Measurements from ENCODE around the gene SF3B5. TPM values are rescaled to one million over a fixed set of nuclear protein-coding genes. Genes with fewer than 3 reads are reported as not detected.
A peak's percentile ranks its signal among the peaks of the same experiment; 100 is the strongest.
"Not testable (repeated sequence)": the region's sequence is repeated elsewhere in the genome, so short reads cannot be mapped to it uniquely, and the experiment has no call there.

The SF3B5 gene
- total RNA-seq = 100 to 1,000 TPM; 129 to 194 TPM

DNA sequence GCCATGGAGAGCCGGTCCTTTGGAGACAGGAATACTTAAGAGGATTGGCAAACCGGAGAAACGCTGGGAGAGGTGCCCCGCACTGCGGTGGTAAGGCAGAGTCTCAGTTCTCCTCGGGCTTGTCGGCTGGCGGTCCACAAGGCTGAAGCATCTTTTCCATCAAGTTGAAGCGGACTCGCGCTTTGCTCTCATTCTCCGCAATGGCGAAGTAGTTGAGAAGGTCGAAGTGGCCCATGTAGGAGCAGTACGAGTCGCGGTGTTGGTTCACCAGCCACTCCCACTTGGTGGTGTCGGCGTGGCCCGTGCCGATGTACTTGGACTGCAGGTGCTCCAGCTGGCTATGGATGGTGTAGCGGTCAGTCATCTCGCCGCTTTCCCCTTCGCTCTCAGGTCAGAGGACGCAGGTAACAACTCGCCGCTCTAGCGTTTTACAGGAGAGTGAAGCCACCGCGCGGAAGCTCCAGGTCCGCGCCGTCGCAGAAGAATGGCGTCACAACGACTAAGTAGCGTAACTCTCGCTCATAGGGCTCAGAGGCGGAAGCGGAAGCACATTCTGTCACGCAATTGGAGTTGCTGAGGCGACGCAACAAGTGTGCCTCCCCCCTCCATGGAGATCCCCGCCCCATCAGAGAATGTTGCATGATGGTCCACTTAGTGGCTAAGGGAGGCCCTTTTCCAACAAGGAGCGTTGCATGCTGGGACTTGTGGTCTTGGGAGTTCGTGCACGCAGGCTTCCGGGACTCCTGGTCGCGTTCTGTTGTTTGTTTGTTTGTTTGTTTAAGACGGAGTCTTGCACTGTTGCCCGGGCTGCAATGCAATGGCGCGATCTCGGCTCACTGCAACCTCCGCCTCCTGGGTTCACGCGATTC is at the start of gene SF3B5:
Gene SF3B5 (minus strand): TSS at position 440 of the 869 bp plus-strand sequence. CDS start 76 bp downstream, at position 364.
- DNase-seq (ENCODE audit: low spot score in 2 of 2) (peak; percentile 91 to 95), ATAC-seq (peak; percentile 98 to 99)
- peaks cover 13 to 31% of the 10 kb centered on the region in 2 donors for H3K36me3 Mint-ChIP-seq
- H3K27ac Mint-ChIP-seq = peak within 1 kb of the TSS; percentile 96
- no peaks in the 10 kb centered on the region for H3K9me3 Mint-ChIP-seq

DNA sequence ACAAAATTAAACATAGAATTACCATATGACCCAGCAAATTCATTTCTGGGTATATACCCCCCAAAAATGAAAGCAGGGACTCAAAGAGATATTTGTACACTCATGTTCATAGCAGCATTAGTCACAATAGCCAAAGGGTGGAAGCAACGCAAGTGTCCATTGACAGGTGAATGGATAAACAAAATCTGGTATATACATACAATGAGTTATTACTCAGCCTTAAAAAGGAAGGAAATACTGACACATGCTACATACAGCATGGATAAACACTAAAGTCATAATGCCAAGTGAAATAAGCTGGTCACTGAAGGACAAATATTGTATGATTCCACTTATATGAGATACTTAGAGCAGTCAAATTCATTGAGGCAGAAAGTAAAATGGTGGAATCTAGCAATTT is 49.6 kb upstream of the SF3B5 start:
- ATAC-seq (peak in 1 of 2 donors; percentile 39), DNase-seq (ENCODE audit: low spot score in 2 of 2) (no peak)
- H3K27ac Mint-ChIP-seq = no peak overlapping the region
- H3K9me3 Mint-ChIP-seq = peaks cover 0 to 4% of the 10 kb centered on the region in 2 donors
- peaks cover 0 to 4% of the 10 kb centered on the region in 2 donors for H3K36me3 Mint-ChIP-seq

DNA sequence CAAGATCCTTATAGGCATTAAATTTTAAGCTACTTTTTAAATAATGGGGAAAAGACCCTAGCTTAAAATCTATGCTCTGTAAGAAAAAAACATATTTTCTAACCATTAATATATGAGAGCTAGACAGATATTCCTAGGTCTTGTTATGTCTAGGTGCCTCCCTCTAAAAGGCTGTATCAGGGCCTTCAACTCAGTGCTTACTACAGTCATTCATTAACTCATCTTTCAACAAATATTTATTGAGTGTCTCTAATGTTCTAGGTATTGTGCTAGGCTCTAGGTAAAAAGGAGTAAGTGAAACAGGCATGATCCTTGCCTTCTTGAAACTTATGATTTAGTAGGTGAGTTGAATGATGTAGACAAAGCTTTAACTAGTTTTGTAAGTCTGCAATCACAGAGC is 48.5 kb upstream of the SF3B5 start:
- no peak for ATAC-seq
- Mint-ChIP-seq H3K9me3 (peaks cover 0 to 4% of the 10 kb centered on the region in 2 donors), H3K27ac (no peak overlapping the region), H3K36me3 (no peaks in the 10 kb centered on the region)
- DNase-seq (ENCODE audit: low spot score in 2 of 2) = no peak

DNA sequence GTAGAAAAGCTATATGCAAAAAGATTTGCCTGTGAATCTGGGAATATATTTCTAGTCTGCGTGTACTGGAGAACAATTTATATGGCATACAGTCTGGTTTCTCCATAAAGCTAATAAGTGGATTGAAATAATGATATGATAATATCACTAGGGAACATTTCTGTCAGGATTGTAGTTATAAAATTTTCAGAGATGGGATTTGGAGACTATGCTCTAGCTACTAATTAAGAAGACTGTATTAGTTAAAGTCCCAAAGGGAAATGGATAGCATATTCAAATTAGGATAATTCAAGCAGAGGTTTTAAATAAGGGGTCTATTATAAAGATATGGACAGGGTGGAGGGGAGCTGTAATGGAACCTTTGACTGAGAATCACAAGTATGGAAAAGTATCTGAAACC is 47.7 kb upstream of the SF3B5 start:
- H3K27ac Mint-ChIP-seq = no peak overlapping the region
- no peak for ATAC-seq
- peaks cover 0 to 4% of the 10 kb centered on the region in 2 donors for H3K9me3 Mint-ChIP-seq
- no peaks in the 10 kb centered on the region for H3K36me3 Mint-ChIP-seq
- no peak for DNase-seq (ENCODE audit: low spot score in 2 of 2)

DNA sequence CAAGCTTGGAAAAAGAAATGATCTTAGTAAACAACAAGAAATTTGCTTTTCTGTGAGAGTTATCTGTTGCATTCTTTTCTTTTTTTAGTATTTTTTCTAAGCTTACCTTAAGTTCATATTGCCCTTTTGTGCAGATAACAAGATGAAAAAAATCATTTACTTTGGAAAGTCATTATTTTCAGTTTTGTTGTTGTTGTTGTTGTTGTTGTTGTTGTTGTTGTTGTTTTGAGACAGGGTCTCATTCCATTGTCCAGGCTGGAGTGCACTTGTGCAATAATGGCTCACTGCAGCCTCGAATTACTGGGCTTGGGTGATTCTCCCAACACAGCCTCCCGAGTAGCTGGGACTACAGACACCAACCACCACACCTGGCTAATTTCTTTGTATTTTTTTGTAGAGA is 46.1 kb upstream of the SF3B5 start:
- no peak for ATAC-seq
- no peaks in the 10 kb centered on the region for H3K9me3 Mint-ChIP-seq
- no peak overlapping the region for H3K27ac Mint-ChIP-seq
- no peak for DNase-seq (ENCODE audit: low spot score in 2 of 2)
- H3K36me3 Mint-ChIP-seq = no peaks in the 10 kb centered on the region

DNA sequence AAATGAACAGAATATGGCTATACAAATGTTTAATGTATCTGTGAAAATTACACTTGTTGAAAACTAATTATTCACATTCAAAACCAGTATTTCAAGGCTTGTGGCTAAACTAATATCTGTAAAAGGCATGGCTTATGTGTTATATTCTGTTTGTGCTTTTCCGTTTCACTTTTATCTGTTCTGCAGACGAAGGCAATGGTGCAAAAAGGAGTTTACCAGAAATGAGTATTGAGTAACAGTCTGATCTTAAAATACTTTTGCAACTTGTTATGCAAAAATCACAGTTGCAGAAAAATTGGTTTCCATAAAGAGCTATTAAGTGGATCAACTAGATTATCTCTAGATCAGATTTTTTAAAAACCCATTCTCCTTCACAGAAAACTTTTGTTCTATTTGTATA is 45.5 kb upstream of the SF3B5 start:
- Mint-ChIP-seq H3K9me3 (no peaks in the 10 kb centered on the region), H3K36me3 (no peaks in the 10 kb centered on the region), H3K27ac (no peak overlapping the region)
- ATAC-seq (no peak), DNase-seq (ENCODE audit: low spot score in 2 of 2) (no peak)

DNA sequence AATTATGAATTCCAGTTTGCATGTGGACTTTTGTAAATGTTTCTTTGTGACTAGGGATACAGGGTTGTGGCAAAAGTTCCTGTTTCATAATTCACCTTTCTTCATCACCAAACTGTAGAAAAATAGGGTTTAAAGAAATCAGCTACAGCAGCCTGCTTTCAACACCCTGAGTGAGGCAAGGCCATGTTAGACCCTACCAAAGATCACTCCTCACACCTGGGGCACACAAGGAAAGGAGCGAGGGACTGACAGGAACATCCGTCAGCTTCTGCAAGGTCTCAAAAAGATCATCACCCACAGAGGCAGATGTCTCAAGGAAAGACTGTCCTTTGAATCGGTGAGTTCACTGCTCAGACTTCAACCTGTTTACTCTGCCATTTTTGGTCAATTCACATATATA is 44.4 kb upstream of the SF3B5 start:
- ATAC-seq = no peak
- Mint-ChIP-seq H3K9me3 (no peaks in the 10 kb centered on the region), H3K27ac (no peak overlapping the region), H3K36me3 (no peaks in the 10 kb centered on the region)
- DNase-seq (ENCODE audit: low spot score in 2 of 2) = no peak

DNA sequence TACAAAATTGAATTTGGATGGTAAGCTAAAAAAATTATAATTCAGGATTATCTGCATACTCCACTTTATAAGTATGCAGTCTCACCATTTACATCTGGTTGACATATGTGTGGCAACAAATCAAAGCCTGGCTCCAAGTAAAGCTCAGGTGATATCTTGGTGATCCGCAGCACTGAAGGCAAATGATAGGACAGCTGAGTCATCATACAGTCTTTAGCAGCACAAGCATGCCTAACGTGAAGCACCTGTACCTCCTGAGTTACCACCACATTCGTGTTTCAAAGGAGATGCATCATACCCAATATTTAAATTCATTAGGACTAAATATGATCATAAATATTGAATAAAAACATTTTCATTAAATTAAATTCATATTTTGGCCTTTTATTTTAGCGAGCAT is 43.2 kb upstream of the SF3B5 start:
- Mint-ChIP-seq H3K27ac (no peak overlapping the region), H3K36me3 (peaks cover 0 to 1% of the 10 kb centered on the region in 2 donors), H3K9me3 (peaks cover 0 to 4% of the 10 kb centered on the region in 2 donors)
- ATAC-seq = no peak
- no peak for DNase-seq (ENCODE audit: low spot score in 2 of 2)

DNA sequence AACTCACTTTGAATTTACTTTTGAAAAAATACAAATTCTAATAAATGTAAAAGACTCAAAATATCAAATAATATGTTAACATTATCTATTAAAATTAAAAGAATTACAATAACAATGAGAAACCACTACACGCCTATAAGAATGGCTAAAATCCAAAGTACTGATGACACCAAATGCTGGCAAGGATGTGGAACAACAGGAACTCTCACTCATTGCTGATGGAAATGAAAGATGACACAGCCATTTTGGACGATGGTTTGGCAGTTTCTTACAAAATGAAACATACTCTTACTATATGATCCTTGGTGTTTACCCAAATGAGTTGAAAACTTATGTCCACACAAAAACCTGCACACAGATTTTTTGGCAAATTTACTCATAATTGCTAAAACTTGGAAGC is 39.4 kb upstream of the SF3B5 start:
- ATAC-seq (no peak), DNase-seq (ENCODE audit: low spot score in 2 of 2) (no peak)
- no peak overlapping the region for H3K27ac Mint-ChIP-seq
- peaks cover 0 to 13% of the 10 kb centered on the region in 2 donors for H3K36me3 Mint-ChIP-seq
- peaks cover 0 to 11% of the 10 kb centered on the region in 2 donors for H3K9me3 Mint-ChIP-seq

DNA sequence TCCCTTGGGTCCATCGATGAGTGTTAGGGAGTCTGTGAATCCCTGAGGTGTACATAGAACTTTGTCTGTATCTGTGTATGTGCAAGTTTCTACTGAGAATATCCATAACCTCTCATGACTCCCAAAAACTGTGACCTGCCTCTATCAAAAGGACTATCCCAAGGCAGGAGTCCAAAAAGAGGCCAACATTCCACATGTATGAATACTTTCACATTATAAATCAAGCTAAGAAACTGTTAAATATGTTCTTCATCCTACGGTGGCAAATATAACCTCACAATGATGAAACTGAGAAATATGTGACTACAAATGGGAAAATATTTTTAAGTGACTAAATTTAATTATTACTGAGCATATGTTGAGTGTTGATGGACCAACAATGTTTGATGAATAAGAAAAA is 38.8 kb upstream of the SF3B5 start:
- DNase-seq (ENCODE audit: low spot score in 2 of 2) = no peak
- Mint-ChIP-seq H3K27ac (no peak overlapping the region), H3K36me3 (peaks cover 0 to 13% of the 10 kb centered on the region in 2 donors), H3K9me3 (peaks cover 0 to 11% of the 10 kb centered on the region in 2 donors)
- no peak for ATAC-seq

DNA sequence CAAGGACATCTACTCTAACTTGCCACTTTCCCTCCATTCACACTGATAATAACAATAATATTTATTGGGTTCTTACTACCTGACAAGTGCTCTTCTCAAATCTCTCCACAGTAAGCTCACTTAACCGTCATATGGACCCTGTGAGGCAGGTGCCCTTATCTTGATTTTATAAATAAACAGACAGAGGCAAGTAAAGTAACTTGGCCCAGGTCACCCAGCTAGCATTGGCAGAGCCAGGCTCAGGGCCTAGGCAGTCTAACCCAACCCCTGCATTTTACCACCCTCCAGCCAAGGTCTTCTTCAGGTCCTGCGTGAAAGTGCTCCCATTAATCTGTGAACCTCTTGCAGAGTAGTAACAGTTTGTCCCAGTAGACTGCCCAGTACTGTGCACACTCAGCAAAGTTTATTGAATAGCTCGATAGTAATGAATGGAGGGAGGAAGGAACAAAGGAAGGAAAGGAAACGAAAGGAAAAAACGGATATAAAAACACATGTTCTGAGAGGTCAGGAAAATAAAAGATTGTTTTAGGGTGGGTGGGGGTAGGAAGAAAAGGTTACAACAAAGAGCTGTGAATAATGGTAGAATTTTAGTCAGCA is 38.0 kb upstream of the SF3B5 start:
- peaks cover 0 to 13% of the 10 kb centered on the region in 2 donors for H3K36me3 Mint-ChIP-seq
- no peak for DNase-seq (ENCODE audit: low spot score in 2 of 2)

DNA sequence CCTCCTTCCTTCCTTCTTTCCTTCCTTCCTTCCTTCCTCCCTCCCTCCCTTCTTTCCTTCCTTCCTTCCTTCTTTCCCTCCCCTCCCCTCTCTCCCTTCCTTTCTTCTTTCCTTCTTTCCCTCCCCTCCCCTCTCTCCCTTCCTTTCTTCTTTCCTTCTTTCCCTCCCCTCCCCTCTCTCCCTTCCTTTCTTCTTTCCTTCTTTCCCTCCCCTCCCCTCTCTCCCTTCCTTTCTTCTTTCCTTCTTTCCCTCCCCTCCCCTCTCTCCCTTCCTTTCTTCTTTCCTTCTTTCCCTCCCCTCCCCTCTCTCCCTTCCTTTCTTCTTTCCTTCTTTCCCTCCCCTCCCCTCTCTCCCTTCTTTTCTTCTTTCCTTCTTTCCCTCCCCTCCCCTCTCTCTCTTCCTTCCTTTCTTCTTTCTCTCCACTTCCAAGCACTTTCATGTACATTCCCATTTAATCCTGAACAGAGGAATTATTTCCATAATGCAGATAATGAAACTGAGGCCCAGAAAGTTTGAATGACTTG is 36.9 kb upstream of the SF3B5 start:
- Mint-ChIP-seq H3K27ac (peak overlapping the region in 1 of 2 donors; percentile 16), H3K36me3 (peaks cover 0 to 13% of the 10 kb centered on the region in 2 donors), H3K9me3 (peaks cover 0 to 11% of the 10 kb centered on the region in 2 donors)
- not testable (repeated sequence) for DNase-seq (ENCODE audit: low spot score in 2 of 2); ATAC-seq

More for the DNA sequence above, 38.0 kb upstream of the SF3B5 start:
- Mint-ChIP-seq H3K9me3 (peaks cover 0 to 11% of the 10 kb centered on the region in 2 donors), H3K27ac (no peak overlapping the region)
- no peak for ATAC-seq

DNA sequence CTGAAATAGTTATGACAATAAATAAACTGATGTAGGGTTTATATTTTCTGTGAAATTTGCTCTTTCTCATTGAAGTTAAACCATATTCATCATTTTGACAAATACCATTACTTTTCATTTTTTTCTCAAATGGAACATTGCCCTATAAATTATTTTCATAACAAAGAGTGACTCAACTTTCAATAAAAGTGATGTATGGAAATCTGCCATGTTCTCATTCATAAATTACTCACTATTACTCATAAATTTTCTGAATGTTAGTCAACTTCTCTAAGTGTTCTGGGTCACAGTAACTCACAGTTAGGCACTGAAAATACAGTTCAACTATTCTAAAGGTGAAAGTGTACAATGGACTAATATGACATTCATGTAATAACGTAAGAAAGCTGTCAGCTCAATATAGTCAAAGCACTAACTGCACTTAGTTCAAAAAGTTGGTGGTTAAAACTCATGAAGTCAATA is 35.9 kb upstream of the SF3B5 start:
- DNase-seq (ENCODE audit: low spot score in 2 of 2) = no peak
- peak; percentile 94 to 96 for ATAC-seq
- H3K27ac Mint-ChIP-seq = peak overlapping the region; percentile 83 to 99
- H3K9me3 Mint-ChIP-seq = peaks cover 0 to 11% of the 10 kb centered on the region in 2 donors
- peaks cover 0 to 13% of the 10 kb centered on the region in 2 donors for H3K36me3 Mint-ChIP-seq

DNA sequence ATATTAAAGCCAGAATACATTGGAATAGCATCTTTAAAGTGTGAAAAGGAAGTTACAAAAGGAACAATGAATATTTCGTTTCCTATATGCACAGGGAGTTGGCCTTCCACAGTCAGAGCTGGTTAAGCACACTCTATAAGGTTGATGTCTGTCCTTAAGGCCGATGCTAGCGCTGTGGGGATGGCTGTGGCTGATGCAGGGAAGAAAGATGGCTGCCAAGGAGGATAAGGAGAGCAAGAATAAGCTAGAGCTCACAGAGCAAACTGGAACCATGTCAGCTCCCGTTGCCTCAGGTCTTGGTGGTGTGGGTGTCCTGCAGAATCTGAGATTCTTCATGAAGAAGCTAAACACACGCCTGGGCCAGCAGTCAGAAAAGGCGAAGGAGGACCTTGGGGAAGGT is 34.1 kb upstream of the SF3B5 start:
- no peak for DNase-seq (ENCODE audit: low spot score in 2 of 2)
- Mint-ChIP-seq H3K27ac (peak overlapping the region in 1 of 2 donors; percentile 83), H3K9me3 (peaks cover 0 to 11% of the 10 kb centered on the region in 2 donors), H3K36me3 (peaks cover 0 to 13% of the 10 kb centered on the region in 2 donors)
- no peak for ATAC-seq

DNA sequence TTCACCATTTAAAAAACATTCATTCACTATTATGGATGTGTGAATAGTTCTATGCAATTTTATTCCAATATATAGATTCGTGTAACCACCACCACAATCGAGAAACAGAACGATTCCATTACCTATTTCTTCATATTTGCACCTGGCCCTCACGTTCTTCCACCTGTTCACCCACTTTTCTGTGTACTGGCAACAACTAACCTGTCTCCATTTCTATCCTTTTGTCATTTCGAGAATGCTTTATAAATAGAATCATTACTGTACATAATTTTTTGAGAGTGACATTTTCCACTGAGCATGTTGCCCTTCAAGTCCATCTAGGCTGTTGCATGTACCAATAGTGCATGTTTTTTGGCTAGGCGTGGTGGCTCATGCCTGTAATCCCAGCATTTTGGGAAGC is 31.7 kb upstream of the SF3B5 start:
- H3K27ac Mint-ChIP-seq = no peak overlapping the region
- DNase-seq (ENCODE audit: low spot score in 2 of 2) (no peak), ATAC-seq (no peak)
- H3K36me3 Mint-ChIP-seq = no peaks in the 10 kb centered on the region
- H3K9me3 Mint-ChIP-seq = no peaks in the 10 kb centered on the region

DNA sequence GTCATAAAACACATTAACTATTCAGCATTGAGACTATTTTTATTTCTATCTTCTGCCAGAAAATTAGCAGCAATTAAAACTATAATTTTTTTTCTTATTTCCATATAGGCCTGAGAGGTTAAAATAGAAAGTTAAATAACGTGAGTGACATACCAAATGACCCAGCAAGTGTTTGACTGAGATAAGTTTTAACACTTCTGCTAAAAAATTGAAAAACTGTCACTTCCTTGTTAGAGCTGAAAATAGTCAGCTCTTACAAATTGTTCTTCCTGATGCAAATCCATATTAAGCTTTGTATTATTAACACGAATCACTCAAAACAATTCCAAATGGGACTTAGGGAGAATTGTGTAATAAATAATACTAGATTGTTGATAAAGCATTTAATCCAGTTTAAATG is 28.5 kb upstream of the SF3B5 start:
- Mint-ChIP-seq H3K27ac (no peak overlapping the region), H3K9me3 (no peaks in the 10 kb centered on the region), H3K36me3 (no peaks in the 10 kb centered on the region)
- DNase-seq (ENCODE audit: low spot score in 2 of 2) (no peak), ATAC-seq (no peak)

DNA sequence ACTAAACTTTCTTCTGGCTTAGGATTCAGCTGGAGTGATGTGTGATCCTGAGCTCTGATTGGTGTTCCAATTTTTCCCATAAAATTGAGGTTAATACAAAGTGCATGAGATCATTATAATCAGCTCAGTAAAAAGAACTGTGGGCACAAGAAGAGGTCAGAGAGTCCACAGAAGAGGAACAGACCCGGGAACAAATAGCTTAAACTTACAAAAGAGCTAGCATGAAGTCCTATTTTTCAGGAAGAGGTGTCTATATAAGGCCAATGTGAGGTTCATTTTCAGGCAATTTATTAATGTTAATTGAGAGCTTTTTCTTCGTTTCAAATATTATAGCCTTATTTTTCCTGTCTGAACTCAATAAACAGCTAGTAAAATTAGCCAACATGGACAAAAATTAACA is 28.0 kb upstream of the SF3B5 start:
- Mint-ChIP-seq H3K9me3 (no peaks in the 10 kb centered on the region), H3K27ac (peak overlapping the region in 1 of 2 donors; percentile 16), H3K36me3 (no peaks in the 10 kb centered on the region)
- ATAC-seq (no peak), DNase-seq (ENCODE audit: low spot score in 2 of 2) (no peak)
